Cerebellar nuclear complex (tissue), 1 donor: ENCODE measurements around the gene GLRX3.
A peak's percentile ranks its signal among the peaks of the same experiment; 100 is the strongest.
"Not testable (repeated sequence)": the region's sequence is repeated elsewhere in the genome, so short reads cannot be mapped to it uniquely, and the experiment has no call there.

Source experiments
- DNase-seq, 2 experiments: peaks; one replicate each; lab custom pipeline; 2025; lab: John Stamatoyannopoulos, UW

GLRX3 gene

DNA sequence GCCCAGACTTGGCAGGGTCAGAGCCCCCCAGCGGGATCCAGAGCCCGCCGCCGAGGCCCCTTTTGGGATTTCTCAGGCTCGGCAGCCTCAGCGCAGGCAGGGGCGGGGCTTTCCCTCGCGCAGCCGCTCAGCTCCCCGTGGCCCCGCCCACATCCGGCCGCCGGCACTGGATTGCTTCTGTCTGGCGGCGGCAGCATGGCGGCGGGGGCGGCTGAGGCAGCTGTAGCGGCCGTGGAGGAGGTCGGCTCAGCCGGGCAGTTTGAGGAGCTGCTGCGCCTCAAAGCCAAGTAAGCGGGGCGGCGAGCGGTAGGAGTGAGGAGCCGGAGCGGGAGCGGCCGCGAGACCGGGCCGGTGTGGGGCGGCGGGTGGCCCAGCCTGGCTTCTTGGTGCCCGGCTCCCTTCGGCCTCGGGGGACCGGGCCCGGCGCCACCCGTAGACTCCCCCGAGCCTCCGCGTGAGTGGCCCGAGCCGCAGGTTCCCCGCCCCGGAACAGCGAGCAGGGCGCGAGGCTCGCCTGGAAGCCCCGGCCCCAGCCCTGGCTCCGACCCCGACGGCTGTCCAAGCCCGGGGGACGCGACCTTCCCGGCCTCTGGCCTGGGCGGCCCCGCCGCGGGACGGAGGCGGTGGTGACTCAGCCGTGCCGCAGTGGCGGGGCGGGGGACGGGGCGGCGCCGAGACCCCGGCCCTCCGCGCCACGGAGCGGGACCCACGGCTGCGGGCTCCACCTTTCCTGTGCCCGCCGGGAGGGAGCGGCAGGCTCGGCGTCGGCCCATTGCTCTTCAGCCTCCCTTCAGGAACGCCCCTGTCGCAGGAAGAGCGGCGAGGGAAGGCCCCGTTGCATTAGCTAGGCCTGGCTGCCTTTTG lies at the start of gene GLRX3:
Gene GLRX3 (plus strand): TSS at position 166 of the 864 bp plus-strand sequence. CDS start 30 bp downstream, at position 196.
- peak; percentile 4 to 15 for DNase-seq

DNA sequence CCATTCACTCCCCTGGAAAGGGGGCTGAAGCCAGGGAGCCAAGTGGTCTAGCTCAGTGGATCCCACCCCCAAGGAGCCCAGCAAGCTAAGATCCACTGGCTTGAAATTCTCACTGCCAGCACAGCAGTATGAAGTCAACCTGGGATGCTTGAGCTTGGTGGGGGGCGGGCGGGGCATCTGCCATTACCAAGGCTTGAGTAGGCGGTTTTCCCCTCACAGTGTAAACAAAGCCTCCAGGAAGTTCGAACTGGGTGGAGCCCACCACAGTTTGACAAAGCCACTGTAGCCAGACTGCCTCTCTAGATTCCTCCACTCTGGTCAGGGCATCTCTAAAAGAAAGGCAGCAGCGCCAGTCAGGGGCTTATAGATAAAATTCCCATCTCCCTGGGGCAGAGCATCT lies 45.6 kb upstream of the GLRX3 start:
- DNase-seq, result not testable (repeated sequence)

DNA sequence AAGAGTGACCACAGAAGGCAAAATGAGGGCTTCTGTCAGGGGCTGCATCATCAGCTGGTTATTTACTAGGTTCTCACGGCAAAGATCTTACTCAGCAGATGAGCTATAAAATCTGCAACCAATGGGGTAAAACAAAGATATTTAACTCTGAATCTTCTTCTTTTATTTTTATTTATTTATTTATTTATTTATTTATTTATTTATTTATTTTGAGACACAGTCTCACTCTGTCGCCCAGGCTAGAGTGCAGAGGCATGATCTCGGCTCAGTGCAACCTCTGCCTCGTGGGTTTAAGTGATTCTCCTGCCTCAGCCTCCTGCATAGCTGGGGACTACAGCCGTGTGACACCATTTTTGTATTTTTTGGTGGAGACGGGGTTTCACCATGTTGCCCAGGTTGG lies 36.8 kb upstream of the GLRX3 start:
- no peak for DNase-seq

DNA sequence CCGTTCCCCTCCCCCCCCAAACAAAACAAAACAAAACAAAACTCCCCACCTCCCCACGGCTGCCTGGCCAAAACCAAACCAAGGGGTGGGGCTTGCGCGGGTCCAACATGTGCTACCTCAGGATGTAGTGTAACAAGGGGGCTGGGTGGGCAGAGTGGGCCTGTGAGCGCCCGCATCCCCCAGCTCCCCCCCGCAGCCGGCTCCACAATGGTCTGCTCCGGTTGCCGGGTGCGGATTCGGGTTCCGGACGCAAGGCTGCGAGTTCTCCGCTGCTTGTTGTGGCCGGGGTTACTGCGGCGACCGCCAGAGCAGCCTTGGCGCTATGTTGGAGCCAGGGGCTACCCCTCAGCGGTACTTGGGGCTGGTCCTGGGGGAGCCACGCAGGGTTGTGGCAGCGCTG lies 30.5 kb upstream of the GLRX3 start:
- DNase-seq, result no peak

DNA sequence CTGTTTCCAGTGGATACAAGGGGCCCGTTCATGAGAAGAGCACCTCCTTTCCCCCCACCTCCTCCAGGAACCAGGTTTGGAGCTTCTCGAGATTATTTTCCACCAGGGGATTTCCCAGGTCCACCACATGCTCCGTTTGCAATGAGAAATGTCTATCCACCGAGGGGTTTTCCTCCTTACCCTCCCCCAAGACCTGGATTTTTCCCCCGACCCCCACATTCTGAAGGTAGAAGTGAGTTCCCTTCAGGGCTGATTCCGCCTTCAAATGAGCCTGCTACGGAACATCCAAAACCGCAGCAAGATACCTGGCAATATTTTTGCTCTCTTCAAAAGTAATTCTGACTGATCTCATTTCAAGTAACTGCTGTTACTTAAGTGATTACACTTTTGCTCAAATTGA lies 28.0 kb upstream of the GLRX3 start:
- DNase-seq, result not testable (repeated sequence)

DNA sequence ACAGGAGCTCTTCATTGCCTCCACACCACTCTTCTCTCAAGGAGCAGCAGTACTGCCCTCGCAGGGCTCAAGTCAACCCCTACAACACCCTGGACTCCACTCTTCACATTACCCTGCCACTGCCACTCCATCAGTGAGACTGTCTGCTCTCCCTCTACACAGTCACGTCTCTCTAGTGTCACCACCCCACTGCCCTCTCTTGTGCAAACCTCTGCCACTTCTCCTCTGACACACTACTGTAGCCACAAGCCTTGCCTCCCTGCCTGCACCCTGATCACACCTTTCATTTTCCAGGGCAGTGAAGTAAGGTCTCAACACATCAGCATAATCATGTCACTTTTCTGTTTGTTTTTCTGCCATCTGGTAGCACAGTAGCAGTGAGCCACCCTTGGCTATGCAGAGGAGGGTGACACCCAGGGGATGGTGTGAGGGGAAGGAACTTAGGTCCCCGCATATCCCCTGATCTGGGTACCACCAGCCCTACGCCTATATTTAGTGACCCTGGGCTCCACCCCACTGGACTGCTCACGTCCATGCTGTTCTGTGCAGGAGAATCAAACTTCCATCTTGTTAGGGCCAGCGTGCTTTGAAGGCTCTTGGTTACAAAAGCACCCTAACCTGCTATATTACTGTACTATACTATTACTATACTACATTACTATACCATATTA lies 27.1 kb upstream of the GLRX3 start:
- no peak for DNase-seq

DNA sequence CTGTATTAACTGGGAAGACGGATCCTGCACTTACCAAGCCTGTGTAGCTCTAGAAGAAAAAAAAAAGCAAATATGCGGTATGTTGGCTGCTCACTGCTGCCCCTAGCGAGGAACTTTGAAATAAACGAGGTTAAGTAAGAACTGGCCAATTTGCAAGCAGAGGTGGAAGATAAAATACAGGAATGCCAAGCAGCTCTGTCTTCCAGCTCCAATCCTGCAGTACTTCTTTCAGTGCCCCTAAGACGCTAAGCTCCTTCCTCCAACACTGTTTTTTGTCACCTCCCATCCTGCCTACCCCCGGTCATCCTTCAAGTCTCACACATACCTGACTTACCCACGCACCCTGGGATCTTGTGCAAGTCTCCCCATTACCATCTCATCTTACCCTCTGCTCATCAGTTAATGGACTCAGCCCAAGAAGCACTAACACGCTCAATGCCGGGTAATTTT lies 26.4 kb upstream of the GLRX3 start:
- peak in 1 of 2 experiments; percentile 56 for DNase-seq

DNA sequence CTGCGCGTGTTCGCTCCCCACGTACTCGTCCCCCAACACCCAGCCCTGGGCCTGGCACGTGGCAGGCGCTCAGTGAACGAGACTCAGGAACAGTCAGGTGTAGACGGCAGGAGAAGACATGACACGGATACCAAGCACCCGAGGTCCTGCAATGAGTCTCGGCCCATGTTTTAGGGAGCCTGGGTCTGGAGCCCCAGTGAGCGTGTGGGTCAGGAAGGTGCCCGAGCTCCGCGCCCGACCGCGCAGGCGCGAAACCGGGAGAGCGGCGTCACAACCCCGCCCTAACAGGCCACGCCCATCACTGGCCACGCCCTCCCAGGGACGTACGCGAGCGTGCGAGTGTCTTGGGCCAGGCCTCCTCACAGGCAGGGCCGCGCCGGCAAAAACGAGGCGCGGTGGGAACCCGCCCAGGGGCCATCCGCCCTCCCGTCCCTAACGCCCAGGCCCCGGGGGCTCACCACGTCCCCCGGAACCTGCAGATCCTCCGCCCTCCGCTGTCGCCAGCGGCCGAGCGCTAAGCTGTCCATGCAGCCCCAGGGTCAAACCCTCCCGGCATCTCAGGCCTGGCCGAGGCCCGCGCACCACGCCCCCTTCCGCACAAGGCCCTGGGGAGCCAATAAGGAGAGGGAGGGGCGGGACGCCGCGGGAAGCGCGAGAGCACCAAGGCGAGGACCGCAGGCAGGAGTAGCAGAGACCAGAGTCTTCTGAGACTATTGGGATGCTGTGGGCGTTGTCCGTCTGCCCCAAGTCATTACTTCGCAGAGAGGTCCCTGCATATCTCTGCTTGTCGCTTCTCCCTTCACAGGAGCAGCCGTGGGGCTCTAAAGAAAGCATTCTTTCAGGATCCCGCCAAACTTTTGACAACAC lies 25.7 kb upstream of the GLRX3 start, which contains the start of gene C10orf143:
Gene C10orf143 (minus strand): TSS at position 585 of the 867 bp plus-strand sequence. CDS start 58 bp downstream, at position 527.
- peak; percentile 71 to 82 for DNase-seq

DNA sequence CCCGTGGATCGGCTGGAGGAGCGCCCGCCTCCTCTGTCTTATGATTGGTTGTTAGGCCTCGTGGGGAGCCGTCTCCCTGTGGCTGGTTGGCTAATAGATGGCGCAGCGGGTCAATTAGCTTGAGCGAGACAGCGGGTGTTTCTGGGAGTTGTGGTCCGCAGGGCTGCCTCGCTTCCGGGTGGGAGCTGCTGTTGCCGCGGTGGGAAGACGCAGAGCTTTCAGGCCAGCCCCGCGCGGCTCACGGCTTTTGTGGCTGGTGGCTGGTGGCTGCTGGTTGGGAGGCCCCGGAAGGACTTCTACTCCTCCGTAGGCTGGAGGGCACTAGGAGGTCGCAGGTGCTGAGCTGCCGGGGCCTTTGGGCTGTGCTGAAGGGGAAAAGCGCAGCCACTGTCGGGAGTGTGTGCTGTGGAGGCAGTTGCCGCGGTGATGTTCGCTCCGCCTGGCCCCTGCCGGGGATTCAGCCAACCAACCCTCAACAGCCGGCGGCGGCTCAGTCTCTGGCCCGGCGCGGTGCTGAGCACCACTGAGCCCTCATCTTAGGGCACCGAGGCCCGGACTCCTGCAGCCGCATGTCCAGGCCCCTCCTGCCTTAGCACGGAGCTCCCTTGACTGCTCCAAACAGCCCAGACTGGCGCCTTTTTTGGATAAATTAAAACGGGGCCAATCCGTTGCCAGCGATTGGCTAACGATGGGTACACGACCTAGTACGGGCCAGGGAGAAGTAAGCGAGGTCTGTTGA lies 24.9 kb upstream of the GLRX3 start:
- peak; percentile 78 to 94 for DNase-seq

DNA sequence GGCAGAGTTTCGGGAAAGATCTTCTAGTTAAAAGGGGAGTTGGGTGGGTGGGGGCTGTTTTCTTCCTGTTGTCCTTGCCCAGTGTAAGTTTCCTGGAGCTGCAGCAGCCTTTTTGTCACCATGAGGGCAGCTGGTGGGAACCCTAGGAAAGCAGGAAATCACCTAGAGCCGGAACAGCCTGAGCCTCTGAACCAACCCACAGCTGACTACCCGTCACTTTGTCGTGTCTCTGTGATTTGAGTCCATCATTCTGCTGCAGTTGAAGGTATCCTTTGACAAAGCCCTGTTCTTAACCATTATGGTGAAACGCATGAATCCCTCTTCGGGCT lies 24.4 kb upstream of the GLRX3 start:
- DNase-seq, result no peak

DNA sequence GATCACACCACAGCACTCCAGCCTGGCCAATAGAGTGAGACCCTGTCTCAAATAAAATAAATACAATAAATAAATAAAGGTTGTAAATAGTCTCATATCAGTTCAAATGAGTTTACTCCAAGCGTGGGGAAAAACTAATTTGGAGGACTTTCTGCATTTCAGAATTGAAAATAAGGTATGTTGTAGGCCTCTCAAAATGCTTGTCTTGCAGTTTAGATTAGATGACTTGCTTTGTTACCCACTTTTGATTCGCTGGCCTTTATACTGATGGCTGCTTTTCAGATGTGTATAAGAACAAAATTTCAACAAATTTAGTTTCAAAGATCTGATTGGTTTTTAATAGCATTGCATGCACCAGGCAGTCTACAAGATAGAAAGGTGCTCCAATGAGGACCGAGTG lies 23.4 kb upstream of the GLRX3 start:
- DNase-seq, result no peak

DNA sequence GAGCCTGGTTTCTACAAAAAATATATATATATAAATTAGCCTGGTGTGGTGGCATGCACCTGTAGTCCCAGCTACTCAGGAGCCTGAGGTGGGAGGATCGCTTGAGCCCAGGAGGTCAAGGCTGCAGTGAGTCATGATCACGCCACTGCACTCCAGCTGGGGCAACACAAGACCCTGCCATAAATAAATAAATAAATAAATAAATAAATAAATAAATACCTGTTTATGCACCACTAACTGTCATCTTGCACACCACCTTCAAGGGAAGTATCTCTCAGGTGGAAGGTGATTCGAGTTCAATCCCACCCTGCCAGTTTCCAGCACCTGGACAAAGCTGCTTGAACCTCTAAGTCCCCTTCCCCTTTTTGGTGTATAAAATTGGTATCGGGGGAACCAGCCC lies 19.2 kb upstream of the GLRX3 start:
- DNase-seq, result not testable (repeated sequence)

DNA sequence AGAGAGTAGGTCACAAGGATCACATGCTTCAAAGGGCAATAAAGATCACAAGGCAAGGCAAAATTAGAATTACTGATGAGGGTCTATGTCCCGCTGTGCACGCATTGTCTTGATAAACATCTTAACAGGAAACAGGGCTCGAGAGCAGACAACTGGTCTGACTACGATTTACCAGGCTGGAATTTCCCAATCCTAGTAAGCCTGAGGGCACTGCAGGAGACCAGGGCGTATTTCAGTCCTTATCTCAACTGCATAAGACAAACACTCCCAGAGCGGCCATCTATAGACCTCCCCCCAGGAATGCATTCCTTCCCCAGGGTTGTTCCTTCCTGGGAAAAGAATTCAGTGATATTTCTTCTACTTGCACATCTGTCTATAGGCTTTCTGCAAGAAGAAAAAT lies 18.7 kb upstream of the GLRX3 start:
- not testable (repeated sequence) for DNase-seq

DNA sequence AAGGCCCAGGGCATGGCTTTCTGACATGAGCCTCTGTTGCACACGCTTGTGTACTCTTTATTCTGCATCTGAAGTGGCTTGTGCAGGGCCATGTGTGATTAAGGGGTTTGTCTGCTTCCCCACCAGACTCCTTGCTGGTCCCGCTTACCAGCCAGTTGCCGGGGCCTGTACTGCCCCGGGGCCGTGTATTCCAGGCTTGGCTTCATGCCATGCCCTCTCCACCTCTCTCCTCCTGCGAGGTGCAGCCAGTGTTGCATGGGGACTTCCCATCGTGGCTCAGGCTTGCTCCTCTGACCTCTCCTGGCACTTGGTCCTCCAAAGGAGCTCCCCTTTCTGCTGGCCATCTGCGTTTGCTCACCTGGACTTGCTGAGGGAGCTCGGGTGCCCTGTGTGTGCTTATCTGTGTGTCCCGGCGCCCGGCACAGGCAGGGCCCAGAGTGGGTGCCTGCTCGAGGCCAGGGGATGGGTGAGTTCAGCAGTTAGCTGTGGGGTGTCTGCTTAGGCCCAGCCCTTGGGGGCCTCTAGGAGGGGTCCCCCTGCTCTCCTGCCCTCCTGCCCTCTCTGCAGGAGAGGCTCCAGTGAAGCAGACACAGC lies 14.6 kb upstream of the GLRX3 start:
- no peak for DNase-seq

DNA sequence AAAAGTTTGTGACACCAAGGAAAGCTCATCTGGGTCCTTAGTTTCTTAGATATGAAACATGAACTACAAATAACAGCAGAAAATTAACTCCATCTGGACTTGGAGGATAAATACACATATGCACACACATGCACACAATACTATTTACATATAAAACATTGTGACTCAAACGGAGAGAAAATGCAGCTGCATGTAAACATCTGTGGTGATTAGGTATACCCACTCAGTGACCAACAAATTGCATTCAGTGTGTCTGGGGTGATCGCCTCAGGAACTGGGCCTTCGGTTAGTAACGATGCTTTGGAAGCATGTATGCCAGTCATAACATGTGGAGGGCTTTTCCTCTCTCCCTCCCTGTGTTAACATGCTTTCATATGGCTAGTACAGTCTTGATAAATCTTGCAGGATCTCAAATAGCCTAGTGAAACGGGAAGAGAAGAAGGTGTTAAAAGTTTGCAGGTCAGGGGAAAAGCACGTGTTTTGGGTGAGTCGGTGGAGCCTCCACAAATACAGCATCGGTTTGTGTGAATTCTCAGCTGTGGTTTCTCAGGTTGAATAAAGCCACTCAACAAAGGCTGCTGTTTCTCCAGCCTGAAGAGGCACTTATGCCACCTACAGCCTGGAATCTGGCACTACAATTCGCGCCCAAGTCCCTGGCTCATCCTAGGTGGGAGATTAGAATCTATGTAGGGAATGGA lies 8.7 kb upstream of the GLRX3 start:
- DNase-seq, result no peak

DNA sequence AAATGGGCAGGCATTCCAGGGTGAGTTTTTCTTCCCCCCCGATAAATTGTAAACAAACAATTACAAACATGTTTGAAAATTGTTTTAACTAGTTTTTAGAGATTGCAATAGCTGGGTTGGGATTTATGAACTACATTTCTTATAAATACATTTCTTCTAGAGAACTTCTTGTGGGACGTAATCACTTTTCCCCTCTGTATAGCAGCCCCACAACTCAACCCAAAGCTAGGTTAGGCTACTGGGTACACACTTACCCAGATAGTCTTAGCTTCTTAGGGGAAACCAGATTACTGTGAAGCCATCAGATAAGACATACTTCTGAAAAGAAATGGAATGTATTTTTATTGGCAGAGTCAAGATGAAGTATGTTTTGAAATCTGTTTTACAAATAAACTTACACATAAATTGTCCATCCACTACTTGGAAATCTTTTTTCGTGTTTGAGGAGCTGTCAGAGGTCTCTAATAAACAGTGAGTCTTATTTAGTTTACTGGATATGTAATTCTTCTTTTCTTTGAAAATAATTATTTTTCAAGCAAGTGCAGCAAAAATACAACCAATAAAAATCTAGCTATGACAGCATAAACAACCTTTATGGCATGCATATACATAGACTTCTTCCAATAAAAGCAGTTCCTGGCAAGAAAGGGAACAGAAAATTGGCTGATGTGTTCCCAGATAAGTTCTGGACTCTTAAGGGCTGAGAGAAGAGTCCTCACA lies 8.0 kb upstream of the GLRX3 start:
- DNase-seq, result no peak

DNA sequence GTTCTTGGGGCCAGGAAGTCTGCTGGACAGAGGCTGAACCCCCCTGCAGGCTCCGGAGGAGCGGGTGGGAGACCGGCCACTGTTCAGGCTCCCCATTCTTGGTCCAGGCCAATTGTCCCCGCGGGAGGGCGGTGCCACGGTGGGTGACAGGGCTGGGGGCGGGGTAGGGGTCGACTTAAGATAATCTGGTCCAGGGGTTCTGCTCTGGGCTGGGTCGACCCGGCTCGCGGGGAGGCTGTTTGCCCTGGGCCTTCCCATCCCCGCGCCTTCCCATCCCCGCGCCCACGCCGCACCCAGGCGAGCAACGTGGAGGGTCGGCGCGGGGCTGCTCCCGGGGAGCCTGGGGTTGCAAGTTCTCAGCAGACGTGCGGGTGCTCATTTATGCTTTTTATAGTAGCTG lies 7.3 kb upstream of the GLRX3 start:
- DNase-seq, result no peak

DNA sequence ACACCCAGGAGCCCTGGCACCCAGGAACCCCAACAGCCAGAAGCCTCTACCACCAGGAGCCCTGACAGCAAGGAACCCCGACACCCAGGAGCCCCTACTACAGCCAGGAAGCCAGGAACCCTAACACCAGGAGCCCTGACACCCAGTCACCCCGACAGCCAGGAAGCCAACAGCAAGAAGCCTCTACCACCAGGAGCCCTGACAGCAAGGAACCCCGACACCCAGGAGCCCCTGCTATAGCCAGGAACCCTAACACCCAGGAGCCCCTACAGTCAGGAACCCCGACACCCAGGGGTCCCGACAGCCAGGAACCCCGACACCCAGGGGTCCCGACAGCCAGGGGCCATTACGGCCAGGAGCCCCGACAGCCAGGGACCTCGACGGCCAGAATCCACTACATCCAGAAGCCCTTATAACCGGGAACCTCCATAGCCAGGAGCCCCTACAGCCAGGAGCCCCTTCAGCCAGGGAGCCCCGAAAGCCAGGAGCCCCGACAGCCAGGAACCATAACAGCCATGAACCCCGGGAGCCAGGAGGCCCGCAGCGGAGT lies 440 bp upstream of the GLRX3 start:
- DNase-seq, result no peak

DNA sequence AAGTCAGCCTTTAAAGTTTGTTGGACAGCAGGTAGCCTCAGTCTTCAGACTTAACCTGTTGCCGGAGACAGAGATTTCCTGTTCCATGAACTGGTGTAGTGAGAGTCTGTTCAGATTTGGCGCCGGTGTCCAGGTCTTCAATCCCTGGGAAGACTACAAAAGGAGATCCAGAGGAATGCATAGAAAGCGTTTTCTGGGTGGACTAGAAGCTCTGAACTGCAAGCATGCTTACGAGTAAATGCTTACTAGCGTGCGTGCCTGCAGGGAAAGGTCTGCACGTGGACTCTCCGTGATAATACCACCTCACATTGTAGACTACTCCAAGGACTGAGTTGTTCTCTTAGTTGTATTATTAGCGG lies 878 bp downstream of the GLRX3 start:
- DNase-seq, result no peak
